ENCODE data around the gene ABAT. TPM values are rescaled to one million over a fixed set of nuclear protein-coding genes. Genes with fewer than 3 reads are reported as not detected.
"Not testable (repeated sequence)": the region's sequence is repeated elsewhere in the genome, so short reads cannot be mapped to it uniquely, and the experiment has no call there.

Gene ABAT
- total RNA-seq, 1 donor from 2014 or later = 24.2 TPM

- H3K36me3 Mint-ChIP-seq (ENCODE audit: low read depth) = peaks cover 71% of the 10 kb centered on the region
- H3K4me1 Mint-ChIP-seq (ENCODE audit: low read depth) = peaks cover 13% of the 10 kb centered on the region
- no peaks in the 10 kb centered on the region for H3K27me3 Mint-ChIP-seq (ENCODE audit: low read depth)
- intact Hi-C loops (cut with micrococcal nuclease) = no loop called here
- no peaks in the 10 kb centered on the region for H3K9me3 Mint-ChIP-seq
- H3K4me3 Mint-ChIP-seq (ENCODE audit: low read depth) = no peak overlapping the region
- no peak overlapping the region for H3K27ac Mint-ChIP-seq
- no peak for DNase-seq (ENCODE audit: low spot score)
Measured at GRCh38 chr16:8642146-8642545, 32.3 kb upstream of the ABAT start.

GRCh38 chr16:8644211-8645140, 29.9 kb upstream of the ABAT start:
- intact Hi-C loops (cut with micrococcal nuclease) = no loop called here

GRCh38 chr16:8645141-8645521, 29.3 kb upstream of the ABAT start:
- H3K4me1 Mint-ChIP-seq (ENCODE audit: low read depth) = peaks cover 13% of the 10 kb centered on the region
- no peak overlapping the region for H3K4me3 Mint-ChIP-seq (ENCODE audit: low read depth)
- no peaks in the 10 kb centered on the region for H3K27me3 Mint-ChIP-seq (ENCODE audit: low read depth)
- H3K27ac Mint-ChIP-seq = peak overlapping the region; percentile 73
- intact Hi-C loops (cut with micrococcal nuclease) = no loop called here
- H3K9me3 Mint-ChIP-seq = no peaks in the 10 kb centered on the region
- no peak for DNase-seq (ENCODE audit: low spot score)
- peaks cover 67% of the 10 kb centered on the region for H3K36me3 Mint-ChIP-seq (ENCODE audit: low read depth)

More at GRCh38 chr16:8644211-8645140, 29.9 kb upstream of the ABAT start:
- Mint-ChIP-seq H3K27me3 (ENCODE audit: low read depth) (no peaks in the 10 kb centered on the region), H3K27ac (peak overlapping the region; percentile 73), H3K36me3 (ENCODE audit: low read depth) (peaks cover 73% of the 10 kb centered on the region), H3K4me3 (ENCODE audit: low read depth) (no peak overlapping the region), H3K9me3 (no peaks in the 10 kb centered on the region), H3K4me1 (ENCODE audit: low read depth) (peaks cover 13% of the 10 kb centered on the region)
- DNase-seq (ENCODE audit: low spot score) = no peak

- no peaks in the 10 kb centered on the region for H3K27me3 Mint-ChIP-seq (ENCODE audit: low read depth)
- H3K9me3 Mint-ChIP-seq = no peaks in the 10 kb centered on the region
- H3K27ac Mint-ChIP-seq = no peak overlapping the region
- intact Hi-C loops (cut with micrococcal nuclease) = no loop called here
- H3K4me1 Mint-ChIP-seq (ENCODE audit: low read depth) = peaks cover 13% of the 10 kb centered on the region
- no peak overlapping the region for H3K4me3 Mint-ChIP-seq (ENCODE audit: low read depth)
- H3K36me3 Mint-ChIP-seq (ENCODE audit: low read depth) = peaks cover 65% of the 10 kb centered on the region
- no peak for DNase-seq (ENCODE audit: low spot score)
Measured at GRCh38 chr16:8645831-8646230, 28.6 kb upstream of the ABAT start.

GRCh38 chr16:8646326-8647053, 27.9 kb upstream of the ABAT start:
- H3K36me3 Mint-ChIP-seq (ENCODE audit: low read depth) = peaks cover 61% of the 10 kb centered on the region
- H3K9me3 Mint-ChIP-seq = no peaks in the 10 kb centered on the region
- no peak overlapping the region for H3K27ac Mint-ChIP-seq
- no peaks in the 10 kb centered on the region for H3K27me3 Mint-ChIP-seq (ENCODE audit: low read depth)
- no peak overlapping the region for H3K4me3 Mint-ChIP-seq (ENCODE audit: low read depth)
- peaks cover 13% of the 10 kb centered on the region for H3K4me1 Mint-ChIP-seq (ENCODE audit: low read depth)
- intact Hi-C loops (cut with micrococcal nuclease) = no loop called here
- DNase-seq (ENCODE audit: low spot score) = no peak

- H3K36me3 Mint-ChIP-seq (ENCODE audit: low read depth) = peaks cover 48% of the 10 kb centered on the region
Measured at GRCh38 chr16:8647721-8648318, 26.6 kb upstream of the ABAT start.

GRCh38 chr16:8648877-8649276, 25.5 kb upstream of the ABAT start:
- Mint-ChIP-seq H3K9me3 (no peaks in the 10 kb centered on the region), H3K36me3 (ENCODE audit: low read depth) (peaks cover 38% of the 10 kb centered on the region), H3K27me3 (ENCODE audit: low read depth) (no peaks in the 10 kb centered on the region), H3K4me3 (ENCODE audit: low read depth) (no peak overlapping the region), H3K27ac (no peak overlapping the region), H3K4me1 (ENCODE audit: low read depth) (peaks cover 13% of the 10 kb centered on the region)
- intact Hi-C loops (cut with micrococcal nuclease) = no loop called here
- no peak for DNase-seq (ENCODE audit: low spot score)

More at GRCh38 chr16:8647721-8648318, 26.6 kb upstream of the ABAT start:
- Mint-ChIP-seq H3K27me3 (ENCODE audit: low read depth) (no peaks in the 10 kb centered on the region), H3K4me1 (ENCODE audit: low read depth) (peaks cover 13% of the 10 kb centered on the region), H3K4me3 (ENCODE audit: low read depth) (no peak overlapping the region), H3K27ac (no peak overlapping the region), H3K9me3 (no peaks in the 10 kb centered on the region)
- DNase-seq (ENCODE audit: low spot score) = no peak
- intact Hi-C loops (cut with micrococcal nuclease) = no loop called here

- intact Hi-C loops (cut with micrococcal nuclease) = loop anchor here (10.0 kb wide), 1 partner anchor 475 kb away; no protein-coding TSS in a partner anchor
- Mint-ChIP-seq H3K4me3 (ENCODE audit: low read depth) (no peak overlapping the region), H3K4me1 (ENCODE audit: low read depth) (peaks cover 4% of the 10 kb centered on the region), H3K36me3 (ENCODE audit: low read depth) (peaks cover 27% of the 10 kb centered on the region), H3K9me3 (no peaks in the 10 kb centered on the region), H3K27me3 (ENCODE audit: low read depth) (no peaks in the 10 kb centered on the region), H3K27ac (no peak overlapping the region)
- no peak for DNase-seq (ENCODE audit: low spot score)
Measured at GRCh38 chr16:8649829-8650554, 24.4 kb upstream of the ABAT start.

GRCh38 chr16:8651958-8652357, 22.5 kb upstream of the ABAT start:
- not testable (repeated sequence) for H3K27me3 Mint-ChIP-seq (ENCODE audit: low read depth); H3K9me3 Mint-ChIP-seq; H3K4me3 Mint-ChIP-seq (ENCODE audit: low read depth); DNase-seq (ENCODE audit: low spot score); H3K27ac Mint-ChIP-seq
- peaks cover 11% of the 10 kb centered on the region for H3K4me1 Mint-ChIP-seq (ENCODE audit: low read depth)
- intact Hi-C loops (cut with micrococcal nuclease) = loop anchor here (10.0 kb wide), 1 partner anchor 473 kb away; no protein-coding TSS in a partner anchor
- peaks cover 12% of the 10 kb centered on the region for H3K36me3 Mint-ChIP-seq (ENCODE audit: low read depth)

- no peaks in the 10 kb centered on the region for H3K36me3 Mint-ChIP-seq (ENCODE audit: low read depth)
- no peak overlapping the region for H3K4me3 Mint-ChIP-seq (ENCODE audit: low read depth)
- peaks cover 14% of the 10 kb centered on the region for H3K4me1 Mint-ChIP-seq (ENCODE audit: low read depth)
- H3K27me3 Mint-ChIP-seq (ENCODE audit: low read depth) = no peaks in the 10 kb centered on the region
- intact Hi-C loops (cut with micrococcal nuclease) = loop anchor here (1.0 to 10.0 kb wide), 3 partner anchors 34 to 470 kb away; partner anchors contain the start of gene METTL22
- no peaks in the 10 kb centered on the region for H3K9me3 Mint-ChIP-seq
- DNase-seq (ENCODE audit: low spot score) = peak; percentile 21
- peak overlapping the region; percentile 62 for H3K27ac Mint-ChIP-seq
Measured at GRCh38 chr16:8655184-8655717, 19.2 kb upstream of the ABAT start.

GRCh38 chr16:8656376-8656775, 18.0 kb upstream of the ABAT start:
- Mint-ChIP-seq H3K4me3 (ENCODE audit: low read depth) (no peak overlapping the region), H3K36me3 (ENCODE audit: low read depth) (no peaks in the 10 kb centered on the region), H3K27ac (no peak overlapping the region), H3K9me3 (no peaks in the 10 kb centered on the region), H3K4me1 (ENCODE audit: low read depth) (peaks cover 16% of the 10 kb centered on the region), H3K27me3 (ENCODE audit: low read depth) (no peaks in the 10 kb centered on the region)
- intact Hi-C loops (cut with micrococcal nuclease) = loop anchor here (10.0 kb wide), 1 partner anchor 468 kb away; no protein-coding TSS in a partner anchor
- no peak for DNase-seq (ENCODE audit: low spot score)

GRCh38 chr16:8660841-8661301, 13.5 kb upstream of the ABAT start:
- Mint-ChIP-seq H3K27ac (no peak overlapping the region), H3K9me3 (no peaks in the 10 kb centered on the region), H3K4me1 (ENCODE audit: low read depth) (peaks cover 8% of the 10 kb centered on the region), H3K4me3 (ENCODE audit: low read depth) (no peak overlapping the region), H3K27me3 (ENCODE audit: low read depth) (no peaks in the 10 kb centered on the region), H3K36me3 (ENCODE audit: low read depth) (no peaks in the 10 kb centered on the region)
- intact Hi-C loops (cut with micrococcal nuclease) = loop anchor here (1.0 kb wide), 1 partner anchor 219 kb away; no protein-coding TSS in a partner anchor
- DNase-seq (ENCODE audit: low spot score) = peak; percentile 44

Data from activated T-helper 2 cell treated with anti-CD3 and anti-CD28 coated beads, Interferon-gamma antibody, Interleukin-2, Interleukin-4, amounts not matched to agents 10 μg/mL and 5 μg/mL and 100 μg/mL, durations not matched to agents 14 hours and 24 hours and 36 hours (primary cell).